ENCODE results near the gene SV2B. TPM values are rescaled to one million over a fixed set of nuclear protein-coding genes. Genes with fewer than 3 reads are reported as not detected.
A peak's percentile ranks its signal among the peaks of the same experiment; 100 is the strongest.

The SV2B gene
- total and polyA plus RNA-seq, 9 of the 15 experiments (the other 6 are each of a cell fraction or from before 2014, with no cell fraction given), result 0.01 to 0.25 (median 0.11) TPM

DNA sequence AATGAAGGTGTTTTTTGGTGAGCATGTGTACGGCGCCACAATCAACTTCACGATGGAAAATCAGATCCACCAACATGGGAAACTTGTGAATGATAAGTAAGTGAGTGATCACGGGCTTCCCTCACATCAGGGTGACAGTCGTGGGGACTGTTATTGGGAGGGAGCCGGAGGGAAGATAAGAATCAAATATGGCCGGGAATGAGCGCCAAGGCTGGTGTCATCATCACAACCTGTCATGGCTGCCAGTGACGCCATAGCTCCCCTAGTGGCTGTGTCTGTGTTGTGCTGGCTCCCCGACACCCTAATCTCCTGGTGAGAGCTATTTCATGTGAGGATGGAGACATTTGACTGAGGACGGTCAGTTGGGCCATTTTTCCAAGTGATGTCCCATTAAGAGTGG, 168.5 kb downstream of the SV2B start (continued):
- TF ChIP-seq ZHX1 (conservative IDR thresholded peaks at IDR 0.05; ENCODE audit: low read length) (no peak), POLR2AphosphoS2 (IDR thresholded peaks at IDR 0.05; ENCODE audit: low read length) (no peak), HES1 (IDR thresholded peaks at IDR 0.05; ENCODE audit: low read depth) (no peak), CEBPG (CRISPR knock-in tag; IDR thresholded peaks at IDR 0.05) (no peak; the same call in 1 of the 2 replicates), CEBPG (tag; conservative IDR thresholded peaks at IDR 0.05 in 1 of 2, IDR thresholded peaks at IDR 0.05 in 1 of 2) (peak in 1 of 2 experiments; percentile 73; a peak in 2 of 4 replicates), DEAF1 (CRISPR knock-in tag; IDR thresholded peaks at IDR 0.05) (no peak), NCOR1 (IDR thresholded peaks at IDR 0.05) (no peak), ZNF644 (tag; IDR thresholded peaks at IDR 0.05; ENCODE audit: low read depth) (no peak), CBFA2T2 (conservative IDR thresholded peaks at IDR 0.05) (no peak), PPARD (CRISPR knock-in tag; IDR thresholded peaks at IDR 0.05) (no peak), TAF9B (IDR thresholded peaks at IDR 0.05; ENCODE audit: partially characterized antibody) (no peak), ZC3H8 (IDR thresholded peaks at IDR 0.05) (no peak), ETV6 (IDR thresholded peaks at IDR 0.05; ENCODE audit: borderline replicate concordance in 1 of 2, low read depth in 2 of 2, low read length in 1 of 2) (no peak), ETV6 (CRISPR knock-in tag; IDR thresholded peaks at IDR 0.05; ENCODE audit: borderline replicate concordance) (no peak)
- TF ChIP-seq, protein P1, sequence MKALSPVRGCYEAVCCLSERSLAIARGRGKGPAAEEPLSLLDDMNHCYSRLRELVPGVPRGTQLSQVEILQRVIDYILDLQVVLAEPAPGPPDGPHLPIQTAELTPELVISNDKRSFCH (CRISPR knock-in tag; IDR thresholded peaks at IDR 0.05), result no peak
- TF ChIP-seq, protein P1 (tag; IDR thresholded peaks at IDR 0.05), result no peak
- TF ChIP-seq, protein P2, sequence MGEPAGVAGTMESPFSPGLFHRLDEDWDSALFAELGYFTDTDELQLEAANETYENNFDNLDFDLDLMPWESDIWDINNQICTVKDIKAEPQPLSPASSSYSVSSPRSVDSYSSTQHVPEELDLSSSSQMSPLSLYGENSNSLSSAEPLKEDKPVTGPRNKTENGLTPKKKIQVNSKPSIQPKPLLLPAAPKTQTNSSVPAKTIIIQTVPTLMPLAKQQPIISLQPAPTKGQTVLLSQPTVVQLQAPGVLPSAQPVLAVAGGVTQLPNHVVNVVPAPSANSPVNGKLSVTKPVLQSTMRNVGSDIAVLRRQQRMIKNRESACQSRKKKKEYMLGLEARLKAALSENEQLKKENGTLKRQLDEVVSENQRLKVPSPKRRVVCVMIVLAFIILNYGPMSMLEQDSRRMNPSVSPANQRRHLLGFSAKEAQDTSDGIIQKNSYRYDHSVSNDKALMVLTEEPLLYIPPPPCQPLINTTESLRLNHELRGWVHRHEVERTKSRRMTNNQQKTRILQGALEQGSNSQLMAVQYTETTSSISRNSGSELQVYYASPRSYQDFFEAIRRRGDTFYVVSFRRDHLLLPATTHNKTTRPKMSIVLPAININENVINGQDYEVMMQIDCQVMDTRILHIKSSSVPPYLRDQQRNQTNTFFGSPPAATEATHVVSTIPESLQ (CRISPR knock-in tag; IDR thresholded peaks at IDR 0.05), result no peak
- TF ChIP-seq, protein P3, sequence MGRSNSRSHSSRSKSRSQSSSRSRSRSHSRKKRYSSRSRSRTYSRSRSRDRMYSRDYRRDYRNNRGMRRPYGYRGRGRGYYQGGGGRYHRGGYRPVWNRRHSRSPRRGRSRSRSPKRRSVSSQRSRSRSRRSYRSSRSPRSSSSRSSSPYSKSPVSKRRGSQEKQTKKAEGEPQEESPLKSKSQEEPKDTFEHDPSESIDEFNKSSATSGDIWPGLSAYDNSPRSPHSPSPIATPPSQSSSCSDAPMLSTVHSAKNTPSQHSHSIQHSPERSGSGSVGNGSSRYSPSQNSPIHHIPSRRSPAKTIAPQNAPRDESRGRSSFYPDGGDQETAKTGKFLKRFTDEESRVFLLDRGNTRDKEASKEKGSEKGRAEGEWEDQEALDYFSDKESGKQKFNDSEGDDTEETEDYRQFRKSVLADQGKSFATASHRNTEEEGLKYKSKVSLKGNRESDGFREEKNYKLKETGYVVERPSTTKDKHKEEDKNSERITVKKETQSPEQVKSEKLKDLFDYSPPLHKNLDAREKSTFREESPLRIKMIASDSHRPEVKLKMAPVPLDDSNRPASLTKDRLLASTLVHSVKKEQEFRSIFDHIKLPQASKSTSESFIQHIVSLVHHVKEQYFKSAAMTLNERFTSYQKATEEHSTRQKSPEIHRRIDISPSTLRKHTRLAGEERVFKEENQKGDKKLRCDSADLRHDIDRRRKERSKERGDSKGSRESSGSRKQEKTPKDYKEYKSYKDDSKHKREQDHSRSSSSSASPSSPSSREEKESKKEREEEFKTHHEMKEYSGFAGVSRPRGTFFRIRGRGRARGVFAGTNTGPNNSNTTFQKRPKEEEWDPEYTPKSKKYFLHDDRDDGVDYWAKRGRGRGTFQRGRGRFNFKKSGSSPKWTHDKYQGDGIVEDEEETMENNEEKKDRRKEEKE (IDR thresholded peaks at IDR 0.05; ENCODE audit: borderline replicate concordance in 1 of 2, control insufficient read depth in 1 of 2, low read depth in 2 of 2, low read length in 1 of 2), result no peak

Data from K562 (cell line).